ENCODE measurements around the gene NNAT.

DNA sequence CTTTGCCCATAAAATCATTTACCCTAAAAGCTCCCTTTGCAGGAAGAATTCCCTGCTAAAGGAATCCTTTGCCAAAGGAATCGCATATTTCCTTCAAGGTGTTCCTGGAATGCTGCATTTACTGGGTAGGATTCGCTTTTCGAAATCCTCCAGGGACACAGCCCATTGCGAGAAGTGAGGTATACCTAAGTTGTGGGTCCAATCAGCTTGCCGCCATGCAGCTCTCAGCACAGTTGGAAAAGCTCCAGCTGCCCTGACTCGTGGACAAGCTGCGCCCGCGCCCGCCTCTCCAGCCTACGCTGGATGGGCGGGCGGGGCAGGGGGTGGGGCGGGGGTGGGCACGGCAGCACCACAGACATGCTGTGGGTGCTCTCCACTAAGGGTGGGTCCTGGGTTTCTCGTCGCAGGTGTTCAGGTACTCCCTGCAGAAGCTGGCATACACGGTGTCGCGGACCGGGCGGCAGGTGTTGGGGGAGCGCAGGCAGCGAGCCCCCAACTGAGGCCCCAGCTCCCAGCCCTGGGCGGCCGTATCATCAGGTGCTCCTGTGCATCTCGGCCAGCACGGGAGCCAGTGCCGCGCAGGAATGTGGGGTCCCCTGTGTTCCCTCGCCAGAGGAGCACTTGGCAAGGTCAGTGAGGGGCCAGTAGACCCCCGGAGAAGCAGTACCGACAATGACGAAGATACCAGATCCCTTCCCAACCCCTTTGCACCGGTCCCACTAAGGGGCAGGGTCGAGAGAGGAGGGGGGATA, 1.4 kb downstream of the NNAT start:
- TF ChIP-seq, protein P1, sequence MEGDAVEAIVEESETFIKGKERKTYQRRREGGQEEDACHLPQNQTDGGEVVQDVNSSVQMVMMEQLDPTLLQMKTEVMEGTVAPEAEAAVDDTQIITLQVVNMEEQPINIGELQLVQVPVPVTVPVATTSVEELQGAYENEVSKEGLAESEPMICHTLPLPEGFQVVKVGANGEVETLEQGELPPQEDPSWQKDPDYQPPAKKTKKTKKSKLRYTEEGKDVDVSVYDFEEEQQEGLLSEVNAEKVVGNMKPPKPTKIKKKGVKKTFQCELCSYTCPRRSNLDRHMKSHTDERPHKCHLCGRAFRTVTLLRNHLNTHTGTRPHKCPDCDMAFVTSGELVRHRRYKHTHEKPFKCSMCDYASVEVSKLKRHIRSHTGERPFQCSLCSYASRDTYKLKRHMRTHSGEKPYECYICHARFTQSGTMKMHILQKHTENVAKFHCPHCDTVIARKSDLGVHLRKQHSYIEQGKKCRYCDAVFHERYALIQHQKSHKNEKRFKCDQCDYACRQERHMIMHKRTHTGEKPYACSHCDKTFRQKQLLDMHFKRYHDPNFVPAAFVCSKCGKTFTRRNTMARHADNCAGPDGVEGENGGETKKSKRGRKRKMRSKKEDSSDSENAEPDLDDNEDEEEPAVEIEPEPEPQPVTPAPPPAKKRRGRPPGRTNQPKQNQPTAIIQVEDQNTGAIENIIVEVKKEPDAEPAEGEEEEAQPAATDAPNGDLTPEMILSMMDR (conservative IDR thresholded peaks at IDR 0.05) = no peak
- TF ChIP-seq ZFX (IDR thresholded peaks at IDR 0.05) = no peak
